Inflammatory macrophage (primary cell): ENCODE results near the gene P3H1.
"Not testable (repeated sequence)": the region's sequence is repeated elsewhere in the genome, so short reads cannot be mapped to it uniquely, and the experiment has no call there.

Source experiments
- DNase-seq, 2 donors: peaks; one replicate each; pipeline ENCODE4 v3.0.0-alpha.2; 2020 to 2022
- total RNA-seq, 18 experiments: gene quantifications; one replicate each; lab custom pipeline; 2026; ENCODE audit warnings: mixed read lengths in 6 of 18, inconsistent platforms in 2 of 18; lab: John Stamatoyannopoulos, UW

The P3H1 gene
- total RNA-seq: 18.4 to 56.1 (median 40.1) reads per million in 18 experiments

DNA sequence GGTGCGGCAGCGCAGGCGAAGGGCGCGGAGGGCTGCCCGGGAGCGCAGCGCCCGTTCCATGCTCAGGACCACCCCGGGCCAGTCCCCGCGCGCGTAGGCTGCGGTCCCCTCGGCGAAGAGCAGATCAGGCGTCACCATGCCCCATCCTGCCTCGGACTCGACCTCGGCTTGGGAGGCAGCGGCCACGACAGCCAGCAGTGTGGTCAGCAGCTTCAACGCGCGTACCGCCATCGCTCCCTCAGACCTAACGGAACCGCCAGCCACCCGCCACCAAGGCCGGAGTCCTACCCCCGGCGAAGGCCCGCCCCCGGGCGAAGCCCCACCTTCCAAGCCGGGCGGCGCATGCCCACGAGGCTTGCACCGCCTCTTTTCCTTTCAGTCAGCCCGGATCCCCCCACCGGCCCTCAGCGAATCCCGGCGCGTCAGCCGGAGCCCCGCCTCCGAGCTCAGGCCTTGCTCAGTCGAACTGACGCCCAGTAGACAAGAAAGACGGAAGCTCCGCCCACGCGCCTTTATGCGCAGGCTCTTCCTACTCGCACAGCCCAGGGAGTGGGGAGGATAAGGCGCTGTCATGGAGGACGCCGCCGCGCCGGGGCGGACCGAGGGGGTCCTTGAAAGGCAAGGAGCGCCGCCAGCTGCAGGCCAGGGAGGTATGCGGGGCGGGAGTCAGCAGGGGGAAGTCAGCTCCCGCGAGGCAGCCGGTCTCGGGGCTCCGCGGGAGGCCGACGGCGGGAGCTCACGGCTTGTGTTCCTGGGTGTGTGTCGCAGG is at the start of gene P3H1, which contains the start of gene C1orf50:
P3H1 (minus strand) TSS at position 288 of the 769 bp plus-strand sequence; CDS start at position 231, 57 bp downstream.
C1orf50 (plus strand) TSS at position 509 of the 769 bp plus-strand sequence; CDS start at position 572, 63 bp downstream.
- peak; percentile 100 for DNase-seq

GRCh38 chr1:42815941-42816584 is 49.2 kb upstream of the P3H1 start:
- DNase-seq: no peak

DNA sequence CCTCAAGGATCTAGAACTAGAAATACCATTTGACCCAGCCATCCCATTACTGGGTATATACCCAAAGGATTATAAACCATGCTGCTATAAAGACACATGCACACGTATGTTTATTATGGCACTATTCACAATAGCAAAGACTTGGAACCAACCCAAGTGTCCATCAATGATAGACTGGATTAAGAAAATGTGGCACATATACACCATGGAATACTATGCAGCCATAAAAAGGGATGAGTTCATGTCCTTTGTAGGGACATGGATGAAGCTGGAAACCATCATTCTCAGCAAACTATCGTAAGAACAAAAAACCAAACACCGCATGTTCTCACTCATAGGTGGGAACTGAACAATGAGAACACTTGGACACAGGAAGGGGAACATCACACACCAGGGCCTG is 48.0 kb upstream of the P3H1 start:
- not testable (repeated sequence) for DNase-seq

GRCh38 chr1:42807056-42807668 is 40.3 kb upstream of the P3H1 start:
- no peak for DNase-seq

DNA sequence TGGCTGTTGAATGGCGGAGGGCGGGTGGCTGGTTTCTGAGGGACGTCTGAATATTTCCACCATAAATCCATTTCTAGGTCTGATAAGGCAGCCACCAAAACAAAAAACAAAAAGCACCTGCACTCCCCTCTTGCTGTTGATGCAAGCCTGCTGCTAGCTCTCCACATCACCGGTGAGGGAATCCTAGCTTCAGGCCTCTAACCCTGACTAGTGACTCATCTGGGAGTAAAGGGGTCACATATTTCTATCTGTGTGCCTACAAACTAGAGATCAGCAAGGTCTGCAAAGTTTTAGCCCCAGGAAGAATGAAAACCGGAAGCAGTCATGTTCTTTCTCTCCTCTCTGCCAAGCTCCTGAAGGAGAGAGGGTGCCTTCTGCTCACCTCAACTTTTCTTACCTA is 39.8 kb upstream of the P3H1 start:
- no peak for DNase-seq

GRCh38 chr1:42806171-42806570 is 39.3 kb upstream of the P3H1 start:
- DNase-seq: no peak

- no peak for DNase-seq
These were observed 35.1 kb upstream of the P3H1 start for GRCh38 chr1:42801832-42802473.

DNA sequence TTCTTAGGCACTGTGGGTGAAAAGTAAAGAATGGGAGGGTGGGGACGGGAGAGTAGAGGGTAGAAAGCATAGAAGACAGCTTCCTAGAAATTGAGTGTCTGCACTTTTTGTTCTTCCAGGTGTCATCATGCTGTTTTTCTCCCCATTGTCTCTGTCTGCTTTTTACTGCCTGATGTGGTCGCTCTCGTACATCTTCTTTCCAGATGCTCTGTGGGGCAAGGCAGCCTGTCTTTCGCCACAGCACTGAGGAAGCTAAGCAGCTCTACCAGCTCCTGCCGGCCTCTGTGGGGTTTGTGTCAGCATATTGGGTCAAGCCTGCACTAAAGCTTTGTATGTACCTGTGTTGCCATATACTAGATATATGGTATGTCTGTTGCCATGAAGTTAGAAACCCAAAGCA is 31.2 kb upstream of the P3H1 start:
- DNase-seq: no peak

DNA sequence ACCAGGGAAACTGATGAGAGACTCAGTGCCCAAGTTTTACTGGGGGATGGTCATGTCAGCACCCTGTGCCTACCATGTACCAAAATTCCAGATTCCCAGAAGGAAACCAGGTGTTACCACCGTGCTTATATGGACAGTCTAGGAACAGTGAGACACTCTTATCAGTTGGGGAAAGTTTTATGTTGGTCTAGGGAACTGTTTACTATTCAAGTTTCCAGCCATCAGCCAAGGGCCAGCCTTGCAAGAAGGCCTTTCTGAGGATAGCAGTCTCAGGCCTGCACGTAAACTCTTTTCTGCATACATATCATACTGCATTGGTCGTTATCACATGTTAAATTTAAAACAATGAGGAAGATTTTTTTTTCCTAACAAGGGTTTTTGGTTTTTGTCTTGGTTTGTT is 30.6 kb upstream of the P3H1 start:
- no peak for DNase-seq

GRCh38 chr1:42793824-42794223 is 27.0 kb upstream of the P3H1 start:
- no peak for DNase-seq

DNA sequence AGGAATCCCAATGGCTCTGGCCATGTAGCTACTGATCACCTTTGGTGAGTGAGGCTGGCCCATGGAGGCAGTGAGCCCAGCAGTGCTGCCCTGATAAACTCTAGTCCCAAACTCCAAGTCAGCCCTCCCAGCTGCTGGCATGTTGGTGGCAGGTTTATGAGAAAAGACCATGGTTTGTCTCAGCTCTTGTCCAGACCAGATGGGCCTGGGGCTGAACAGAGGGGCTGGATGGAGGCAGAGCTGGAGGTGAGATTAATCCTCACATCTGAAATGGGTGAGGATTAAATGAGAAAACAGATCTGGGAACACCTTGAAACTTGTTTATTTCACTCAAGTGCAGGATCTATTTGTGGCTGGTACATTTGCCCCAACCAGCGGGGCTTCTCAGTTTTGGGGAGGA is 21.2 kb upstream of the P3H1 start:
- no peak for DNase-seq

DNA sequence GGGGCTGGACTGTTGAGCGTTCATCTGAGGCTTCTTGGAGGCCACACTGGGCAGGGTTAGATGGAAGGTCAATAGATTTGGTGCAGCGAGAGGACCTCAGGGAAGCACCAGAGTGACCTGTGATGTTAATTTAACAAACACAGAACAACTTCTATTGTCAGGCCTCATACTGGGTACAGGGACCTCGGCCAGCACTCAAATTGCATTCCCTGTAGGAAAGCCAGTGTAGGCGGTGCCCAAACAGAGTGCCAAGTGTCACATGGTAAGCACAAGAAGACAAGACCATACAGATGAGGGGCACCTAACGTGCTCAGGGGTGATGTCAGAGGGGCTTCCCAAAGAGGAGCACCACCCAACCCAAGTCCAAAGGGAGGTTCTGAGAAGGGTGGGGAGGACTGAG is 19.3 kb upstream of the P3H1 start:
- no peak for DNase-seq

- DNase-seq: peak in 1 of 2 donors; percentile 9
These were observed 18.3 kb upstream of the P3H1 start, which contains the start of gene TMEM269 for GRCh38 chr1:42784946-42785693. TSS of gene TMEM269 (plus strand) at chr1:42784991. CDS start at chr1:42789894, 4,903 bp downstream.

- DNase-seq: no peak
These were observed 17.7 kb upstream of the P3H1 start for GRCh38 chr1:42784547-42784945.

DNA sequence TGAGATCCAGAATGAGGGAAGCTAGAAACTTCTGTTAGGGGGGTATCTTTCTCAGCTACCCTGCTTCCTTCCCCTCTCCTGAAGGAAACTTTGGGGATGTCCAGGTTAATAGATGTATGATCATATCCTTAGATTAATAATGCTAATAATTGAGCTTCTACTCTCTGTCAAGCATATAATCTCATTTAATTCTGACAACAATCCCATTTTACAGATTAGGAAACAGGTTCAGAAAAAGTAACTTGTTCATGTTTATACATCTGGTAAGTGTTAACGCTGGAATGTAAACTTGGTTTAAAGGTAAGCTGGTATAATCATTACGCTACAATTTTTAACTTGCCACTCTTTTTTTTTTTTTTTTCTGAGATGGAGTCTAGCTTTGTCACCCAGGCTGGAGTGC is 16.3 kb upstream of the P3H1 start:
- DNase-seq: no peak

GRCh38 chr1:42780176-42780575 is 13.3 kb upstream of the P3H1 start:
- DNase-seq: no peak

DNA sequence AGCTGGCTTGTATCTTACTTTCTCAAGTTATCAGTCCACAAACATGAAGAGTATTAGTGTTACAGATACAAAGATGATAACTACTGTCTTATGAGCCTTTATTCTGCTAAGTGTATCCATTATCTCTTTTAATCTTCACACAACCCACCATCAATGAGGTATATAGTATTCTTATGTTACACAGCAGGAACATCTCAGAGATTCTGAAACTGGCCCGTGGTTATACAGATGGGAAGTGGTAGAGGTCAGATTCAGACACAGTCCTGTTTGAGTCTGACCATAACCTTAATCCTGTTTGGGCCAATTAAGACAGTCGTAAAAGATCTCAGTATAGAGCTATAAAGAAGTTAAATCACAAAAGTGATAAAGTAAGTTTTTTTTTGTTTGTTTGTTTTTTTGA is 12.9 kb upstream of the P3H1 start:
- no peak for DNase-seq

DNA sequence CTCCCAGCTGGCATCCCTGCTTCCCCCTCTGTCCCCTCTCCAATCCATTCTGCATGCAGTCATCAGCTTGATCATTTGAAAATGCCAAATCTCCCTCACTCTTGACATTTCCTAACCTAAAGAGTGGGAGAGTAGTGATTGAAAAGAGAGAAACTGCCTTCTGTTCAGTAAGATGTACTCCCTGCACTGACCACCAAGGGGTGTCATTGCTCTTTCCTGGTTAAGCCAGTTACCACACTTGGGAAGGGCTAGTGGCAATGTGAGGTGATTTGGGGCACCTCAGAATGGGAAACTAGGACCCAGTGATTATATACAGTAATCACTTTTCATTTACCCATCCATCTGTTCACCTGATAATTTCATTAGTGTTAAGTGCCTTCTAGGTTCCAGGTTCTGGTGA is 11.0 kb upstream of the P3H1 start:
- peak; percentile 47 to 48 for DNase-seq

DNA sequence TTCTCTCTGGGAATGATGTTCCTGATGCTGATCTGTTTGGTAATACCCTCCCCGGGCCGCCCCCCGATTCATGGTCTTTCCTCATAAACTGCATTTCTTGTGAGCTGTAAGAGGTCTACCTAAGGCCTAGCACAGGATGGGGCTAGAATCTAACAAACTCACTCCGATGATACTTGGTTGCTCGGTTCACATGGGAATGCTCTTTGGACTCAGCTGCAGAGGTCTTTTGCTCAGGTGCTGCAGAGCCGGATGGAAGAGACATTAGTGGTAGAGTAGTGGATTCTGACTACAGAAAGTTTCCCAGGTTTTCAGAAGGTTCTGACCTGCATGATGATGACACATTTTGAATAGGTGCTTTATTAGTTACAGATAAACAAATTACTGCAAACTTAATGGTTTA is 9.7 kb upstream of the P3H1 start:
- DNase-seq: no peak

DNA sequence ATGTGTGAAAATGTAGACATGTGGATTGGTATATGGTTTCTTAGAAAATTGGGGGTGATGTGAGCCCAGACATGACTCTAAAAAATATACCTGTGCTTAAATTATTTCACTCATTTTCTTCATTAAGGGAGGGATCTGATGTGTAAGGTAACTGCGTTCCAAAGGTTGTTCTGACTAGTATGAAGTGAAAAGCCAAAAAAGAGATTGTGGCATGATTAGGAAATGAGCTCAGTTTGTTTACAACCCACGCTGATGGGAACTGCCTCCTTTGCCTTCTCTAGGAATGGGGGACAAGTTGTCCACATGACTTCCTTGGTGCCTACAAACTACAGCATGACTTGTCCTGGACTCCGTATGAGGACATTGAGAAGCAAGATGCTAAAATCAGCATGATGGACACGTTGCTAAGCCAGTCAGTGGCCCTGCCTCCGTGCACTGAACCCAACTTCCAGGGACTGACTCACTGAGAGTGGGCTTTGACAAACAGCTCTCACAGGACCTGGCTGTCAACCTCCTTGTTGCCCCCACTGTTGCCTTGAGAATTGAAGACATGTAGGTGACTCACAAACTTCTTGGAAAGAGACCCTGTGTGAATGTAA is 8.2 kb upstream of the P3H1 start:
- peak; percentile 64 to 86 for DNase-seq

DNA sequence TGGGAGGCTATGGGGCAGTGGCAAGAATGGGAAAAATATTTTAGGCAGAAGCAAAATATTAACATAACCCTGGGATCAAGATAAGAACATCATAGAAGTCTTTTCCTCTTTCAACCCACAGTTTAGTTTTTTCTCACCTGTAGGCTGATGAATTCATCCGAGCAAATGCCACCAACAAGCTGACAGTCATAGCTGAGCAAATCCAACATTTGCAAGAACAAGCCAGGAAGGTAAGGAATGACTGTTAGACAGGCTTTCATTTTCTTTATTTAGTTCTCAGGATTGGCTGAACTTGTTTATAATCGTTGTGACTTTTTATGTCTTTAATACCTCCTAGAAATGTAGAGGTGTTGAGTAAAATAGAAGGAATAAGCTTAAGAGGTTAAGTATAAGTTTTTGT is 6.6 kb upstream of the P3H1 start:
- DNase-seq: no peak

GRCh38 chr1:42769811-42770210 is 3.0 kb upstream of the P3H1 start:
- DNase-seq: no peak
